HG02970 (cell line): ENCODE data around the gene ARHGAP45.

Experiments used
- ATAC-seq: cut with Tn5 transposase; IDR thresholded peaks from one replicate; pipeline ENCODE4 v1.9.1; 2021; ENCODE audit warnings: mild to moderate bottlenecking, moderate library complexity, moderate number of reproducible peaks; ENCODE audit not compliant: unreplicated experiment, low FRiP score

ARHGAP45 gene

DNA sequence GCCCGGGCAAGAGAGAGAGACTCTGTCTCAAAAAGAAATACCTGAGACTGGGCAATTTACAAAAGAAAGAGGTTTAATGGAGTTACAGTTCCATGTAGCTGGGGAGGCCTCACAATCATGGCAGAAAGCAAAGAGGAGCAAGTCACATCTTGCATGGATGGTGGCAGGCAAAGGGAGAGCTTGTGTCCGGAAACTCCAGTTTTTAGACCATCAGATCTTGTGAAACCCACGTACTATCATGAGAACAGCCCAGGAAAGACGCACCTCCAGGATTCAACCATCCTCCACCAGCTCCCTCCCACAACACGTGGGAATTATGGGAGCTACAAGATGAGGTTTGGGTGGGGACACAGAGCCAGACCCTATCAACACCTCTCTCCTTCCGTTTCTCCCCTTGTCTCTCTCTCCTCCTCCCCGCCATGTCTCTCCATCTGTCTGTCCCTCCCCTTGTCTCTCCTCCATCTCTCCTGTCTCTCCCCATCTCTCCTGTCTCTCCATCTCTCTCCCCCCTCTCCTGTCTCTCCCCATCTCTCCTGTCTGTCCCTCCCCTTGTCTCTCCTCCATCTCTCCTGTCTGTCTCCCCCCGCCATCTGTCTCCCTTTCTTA, 18.2 kb downstream of the ARHGAP45 start:
- ATAC-seq = no peak

DNA sequence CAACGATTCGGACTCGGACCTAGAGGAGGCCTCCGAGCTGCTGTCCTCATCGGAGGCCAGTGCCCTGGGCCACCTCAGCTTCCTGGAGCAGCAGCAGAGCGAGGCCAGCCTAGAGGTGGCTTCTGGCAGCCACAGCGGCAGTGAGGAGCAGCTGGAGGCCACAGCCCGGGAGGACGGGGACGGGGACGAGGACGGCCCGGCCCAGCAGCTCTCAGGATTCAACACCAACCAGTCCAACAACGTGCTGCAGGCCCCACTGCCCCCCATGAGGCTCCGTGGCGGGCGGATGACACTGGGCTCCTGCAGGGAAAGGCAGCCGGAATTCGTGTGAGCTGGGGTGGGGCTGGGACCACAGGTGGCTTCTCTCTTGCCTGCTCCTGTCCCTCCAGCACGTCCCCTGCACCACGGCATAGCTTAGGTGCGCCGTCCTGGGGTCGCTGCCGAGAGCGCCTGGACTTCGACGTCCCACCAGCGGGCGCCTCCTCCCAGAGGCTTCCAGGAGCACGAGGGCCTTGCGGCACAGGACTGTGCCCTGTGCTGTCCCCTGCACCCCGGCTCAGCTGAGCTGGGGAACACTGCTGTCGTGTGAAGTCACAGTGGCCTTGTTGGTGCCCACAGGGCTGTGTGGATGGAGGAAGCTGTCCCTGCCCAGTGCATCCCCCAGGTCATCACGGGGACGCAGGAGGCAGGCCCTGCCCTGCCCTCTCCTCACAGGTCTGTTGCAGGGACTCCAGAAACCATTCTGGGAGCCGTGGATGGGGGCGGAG, 18.9 kb downstream of the ARHGAP45 start:
- no peak for ATAC-seq

DNA sequence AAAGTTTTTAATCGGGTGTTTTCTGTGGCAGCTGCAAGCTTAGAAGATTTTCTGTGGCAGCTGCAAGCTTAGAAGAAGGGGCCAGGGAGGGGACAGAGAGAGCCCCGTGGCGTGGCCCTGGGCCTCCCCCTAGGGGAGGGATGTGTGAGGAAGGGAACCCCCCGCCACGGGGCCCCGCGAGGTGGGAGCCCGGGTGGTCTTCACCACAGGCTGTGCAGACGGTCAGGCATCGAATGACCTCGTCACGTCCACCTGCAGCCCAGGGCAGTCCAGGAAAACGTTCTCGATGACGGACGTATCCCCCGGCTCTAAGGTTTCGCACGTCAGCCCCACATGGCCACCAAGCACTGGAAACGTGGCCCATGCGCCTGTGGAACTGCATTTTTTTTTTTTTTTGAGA, 19.6 kb downstream of the ARHGAP45 start:
- ATAC-seq = no peak

DNA sequence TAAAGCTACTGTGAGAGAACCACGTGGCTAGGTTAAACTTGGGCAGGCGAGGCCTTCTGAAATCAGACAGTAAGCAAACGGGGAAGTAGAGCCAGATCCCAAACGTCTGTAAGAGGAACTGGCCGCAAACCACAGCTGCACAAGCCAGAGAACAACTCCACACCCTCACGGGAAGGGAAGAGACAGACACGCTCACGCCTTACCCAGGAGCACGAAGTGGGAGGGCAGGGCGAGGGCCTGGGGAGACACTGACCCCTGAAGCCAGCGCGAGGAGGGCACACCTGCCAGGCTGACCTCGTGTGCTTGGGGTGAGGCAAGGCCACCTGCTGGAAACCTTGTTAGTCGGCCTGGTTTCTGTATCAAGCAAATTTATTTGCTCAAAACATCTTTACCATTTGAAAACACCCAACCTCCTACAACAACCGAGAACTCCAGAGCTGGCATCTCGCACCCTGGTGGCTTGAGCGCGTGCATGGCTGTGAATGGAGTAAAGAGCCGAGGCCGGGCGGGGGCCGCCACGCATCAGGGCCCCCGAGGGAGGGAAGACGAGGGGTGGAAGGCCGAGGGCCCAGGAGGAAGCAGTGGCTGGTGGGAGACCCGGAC, 20.9 kb downstream of the ARHGAP45 start:
- no peak for ATAC-seq

DNA sequence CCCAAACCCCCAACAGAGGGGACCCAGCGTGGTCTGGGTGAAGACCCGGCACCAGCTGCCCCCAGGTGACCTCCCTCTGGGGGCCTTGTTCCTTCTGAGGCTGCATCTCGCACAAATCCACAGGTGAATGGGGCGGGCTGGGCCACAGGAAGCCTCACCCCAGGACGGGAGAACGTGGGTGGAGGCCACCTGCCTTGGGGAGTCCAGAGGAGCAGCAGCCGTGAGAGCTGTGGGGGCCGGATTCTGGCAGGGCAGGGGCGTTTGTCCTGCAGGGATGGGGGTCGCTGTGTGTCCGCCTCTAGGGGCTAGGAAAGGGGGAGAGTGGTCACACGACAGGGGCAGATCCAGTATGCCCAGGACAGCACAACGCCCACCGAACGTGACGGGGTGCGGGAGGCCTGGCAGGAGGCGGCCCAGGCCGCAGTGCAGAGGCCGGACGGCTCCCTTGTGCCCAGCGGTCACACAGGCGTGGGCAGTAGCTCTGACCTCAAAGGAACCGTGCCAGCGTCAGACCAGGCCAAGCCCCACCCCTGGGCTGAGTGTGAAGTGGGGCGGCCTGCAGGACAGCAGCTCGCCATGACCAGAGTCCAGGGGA, 21.5 kb downstream of the ARHGAP45 start:
- no peak for ATAC-seq

DNA sequence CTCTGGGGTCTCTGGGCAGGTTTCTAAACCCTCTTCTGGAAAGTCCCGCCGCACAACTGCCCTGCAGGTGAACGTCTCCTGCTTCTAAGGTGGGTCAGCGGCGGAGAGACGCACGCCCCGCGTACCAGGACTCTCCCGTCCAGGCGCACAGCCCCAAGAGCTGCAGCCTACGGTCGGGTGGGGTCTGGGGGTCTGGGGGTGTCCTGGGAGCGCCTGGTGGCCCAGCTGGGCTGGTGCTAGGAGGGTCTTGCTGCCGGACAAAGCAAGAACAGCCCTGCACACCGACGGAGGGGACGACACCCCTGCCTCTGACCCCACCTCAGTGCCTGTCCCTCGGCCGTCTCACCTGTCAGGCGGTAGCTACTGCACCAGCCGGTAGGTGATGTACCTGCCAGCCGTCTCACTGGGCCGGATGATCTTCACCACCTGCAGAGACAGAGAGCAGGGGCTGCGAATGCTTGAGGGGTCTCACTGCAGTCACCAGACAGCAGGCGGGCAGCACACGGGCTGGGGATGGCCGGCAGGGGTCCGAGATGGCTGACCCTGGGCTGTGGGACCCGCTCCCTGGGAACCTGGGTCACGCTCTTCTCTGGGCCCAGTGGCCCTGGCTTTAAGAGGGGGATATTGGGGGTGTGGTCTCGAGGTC, 22.3 kb downstream of the ARHGAP45 start:
- no peak for ATAC-seq

DNA sequence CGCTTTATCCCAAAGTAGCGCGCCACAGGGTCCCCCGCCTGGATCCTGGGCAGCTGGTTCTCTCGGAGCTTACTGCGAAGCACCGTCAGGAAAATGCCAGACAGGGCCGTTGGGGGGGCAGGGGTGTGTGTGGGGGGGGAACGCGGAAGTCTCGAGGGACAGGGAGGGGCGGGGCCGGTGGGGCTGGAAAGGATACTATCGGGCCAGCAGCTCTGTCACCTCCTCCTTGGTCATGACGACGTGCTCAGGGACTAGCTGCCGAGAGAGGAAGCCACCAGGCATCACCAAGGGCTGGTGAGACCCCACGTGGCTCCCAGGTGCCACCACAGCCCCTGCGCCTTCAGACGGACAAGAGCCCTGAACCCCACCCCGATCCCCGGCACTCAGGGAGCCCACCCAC, 22.9 kb downstream of the ARHGAP45 start:
- ATAC-seq = no peak

DNA sequence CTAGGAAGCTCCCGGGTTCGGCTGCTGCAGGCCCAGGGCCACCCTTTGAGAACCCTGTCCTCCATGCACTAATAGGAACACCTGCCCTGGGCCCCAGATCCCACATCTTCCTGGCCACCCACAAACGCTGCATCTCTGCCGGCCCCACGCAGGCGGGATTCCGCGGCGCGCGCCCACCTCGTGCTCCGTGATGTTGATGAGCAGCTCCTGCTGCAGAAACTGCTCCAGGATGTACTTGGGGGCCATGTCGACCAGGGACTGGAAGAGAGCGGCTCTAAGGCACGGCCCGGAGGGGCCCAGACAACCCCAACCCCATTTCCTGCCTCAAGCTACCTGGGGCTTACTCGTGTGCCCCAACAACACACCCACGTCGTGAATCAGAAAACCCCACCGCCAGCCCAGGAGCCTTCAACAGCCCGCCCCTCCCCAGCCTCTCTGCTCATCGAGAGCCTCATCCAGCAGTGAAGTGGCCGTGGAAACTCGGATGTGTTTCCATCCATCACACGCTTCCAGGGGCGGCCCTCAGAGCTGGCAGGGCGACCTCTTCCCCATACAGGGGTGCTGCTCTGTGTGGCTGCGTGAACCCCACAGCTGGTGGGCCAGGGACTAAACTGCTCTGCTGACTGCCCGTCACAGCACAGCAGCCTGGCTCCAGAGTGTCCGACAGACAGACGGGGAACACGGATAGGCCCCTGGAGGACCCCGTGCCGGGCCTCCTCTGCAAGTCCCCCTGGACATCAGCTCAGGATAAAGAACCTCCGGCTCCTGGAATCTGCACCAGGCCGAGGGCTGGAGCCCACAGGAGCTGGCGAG, 24.0 kb downstream of the ARHGAP45 start:
- ATAC-seq = no peak

DNA sequence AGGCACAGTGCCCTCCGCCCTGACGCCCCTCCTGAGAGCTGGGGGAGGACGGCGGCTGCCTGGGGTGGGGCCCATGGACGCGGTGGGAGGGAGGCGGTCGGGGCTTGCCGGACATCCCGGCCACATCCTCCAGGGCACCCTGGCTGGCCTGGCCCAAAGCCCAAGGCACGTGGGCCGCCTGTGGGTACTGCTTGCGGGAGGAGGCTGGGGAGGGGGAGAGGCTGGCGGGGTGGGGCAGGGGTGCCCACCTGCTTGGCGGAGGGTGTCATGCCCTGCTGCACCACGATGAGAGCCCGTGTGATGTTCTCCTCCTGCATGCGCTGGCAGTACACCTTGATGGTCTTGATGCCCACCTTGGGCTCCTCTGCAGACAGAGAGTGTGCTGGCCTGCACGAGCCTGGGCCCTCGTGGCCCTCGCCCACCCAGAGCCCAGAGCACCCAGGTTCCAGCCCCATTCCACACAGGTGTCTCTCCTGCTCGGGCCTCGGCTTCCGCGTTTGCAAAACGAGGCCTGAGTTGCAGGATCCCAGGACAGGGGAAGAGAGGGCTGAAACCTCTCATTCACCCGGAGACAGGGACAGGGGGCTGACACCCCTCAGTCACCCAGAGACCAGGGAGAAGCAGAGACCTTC, 24.7 kb downstream of the ARHGAP45 start:
- no peak for ATAC-seq

DNA sequence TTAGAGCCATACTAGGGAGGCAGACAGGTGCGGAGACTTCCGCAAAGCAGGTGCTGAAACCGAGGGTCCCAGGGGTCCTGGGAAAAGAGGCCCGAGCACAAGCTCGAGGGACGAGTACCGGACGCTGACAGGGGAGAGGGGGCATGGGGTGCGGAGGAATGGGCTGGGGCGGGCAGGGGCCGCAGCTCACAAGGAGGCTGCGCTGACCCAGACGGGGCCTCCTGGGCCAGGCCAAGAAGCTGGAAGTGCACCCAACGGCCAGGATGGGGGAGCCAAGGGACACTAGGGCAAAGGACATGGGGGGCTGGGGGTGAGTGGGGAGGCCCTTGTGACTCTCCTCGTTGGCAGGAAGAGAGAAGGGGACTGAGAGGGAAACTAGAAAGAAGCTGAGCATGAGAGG, 26.4 kb downstream of the ARHGAP45 start:
- no peak for ATAC-seq

DNA sequence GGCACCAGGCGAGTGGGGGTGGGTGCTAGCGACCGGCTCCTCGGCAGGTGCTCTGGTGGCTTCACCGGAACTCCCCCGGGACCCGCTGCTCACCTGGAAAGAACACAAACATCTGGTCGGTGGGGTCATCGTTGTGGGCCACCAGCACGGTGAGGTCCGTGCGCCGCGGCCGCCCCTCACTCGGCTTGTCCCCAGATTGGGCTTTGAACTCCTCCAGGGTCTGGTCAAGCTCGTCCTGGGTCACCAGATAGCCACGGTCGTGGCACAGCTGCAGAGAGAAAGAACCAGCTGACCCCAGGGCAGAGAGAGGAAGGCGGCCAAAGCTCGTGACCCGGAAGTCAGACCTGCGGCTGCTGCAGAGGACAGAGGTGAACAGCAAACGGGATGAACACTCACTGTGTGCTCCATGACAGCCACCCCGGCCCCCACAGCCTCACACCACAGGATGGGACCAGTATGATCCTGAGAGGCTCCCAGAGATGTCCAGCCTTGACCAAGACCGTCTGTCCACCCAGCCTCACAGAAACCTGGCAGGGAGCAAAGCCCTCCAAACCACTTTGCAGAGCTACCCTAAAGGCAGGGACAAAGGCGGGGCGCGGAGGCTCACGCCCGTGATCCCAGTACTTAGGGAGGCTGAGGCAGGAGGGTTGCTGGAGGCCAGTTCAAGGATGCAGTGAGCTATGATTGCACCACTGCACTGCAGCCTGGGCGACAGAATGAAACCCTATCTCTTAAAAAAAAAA, 27.0 kb downstream of the ARHGAP45 start:
- no peak for ATAC-seq

DNA sequence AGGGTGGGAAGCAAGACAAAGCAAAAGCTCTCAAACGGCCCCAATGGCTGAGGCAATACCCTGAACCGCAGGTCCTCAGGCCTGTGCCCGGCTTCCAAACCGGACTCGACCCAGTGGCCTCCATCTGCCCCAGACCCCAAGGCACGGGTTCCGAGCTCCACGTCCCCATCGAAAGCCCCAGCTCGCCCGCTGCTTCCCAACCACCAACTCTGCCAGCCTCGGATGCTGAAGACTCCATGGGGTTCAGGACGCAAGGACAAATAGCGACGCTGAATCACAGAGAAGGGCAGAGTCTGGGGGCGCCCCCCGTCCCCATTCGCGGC, 27.6 kb downstream of the ARHGAP45 start:
- no peak for ATAC-seq

DNA sequence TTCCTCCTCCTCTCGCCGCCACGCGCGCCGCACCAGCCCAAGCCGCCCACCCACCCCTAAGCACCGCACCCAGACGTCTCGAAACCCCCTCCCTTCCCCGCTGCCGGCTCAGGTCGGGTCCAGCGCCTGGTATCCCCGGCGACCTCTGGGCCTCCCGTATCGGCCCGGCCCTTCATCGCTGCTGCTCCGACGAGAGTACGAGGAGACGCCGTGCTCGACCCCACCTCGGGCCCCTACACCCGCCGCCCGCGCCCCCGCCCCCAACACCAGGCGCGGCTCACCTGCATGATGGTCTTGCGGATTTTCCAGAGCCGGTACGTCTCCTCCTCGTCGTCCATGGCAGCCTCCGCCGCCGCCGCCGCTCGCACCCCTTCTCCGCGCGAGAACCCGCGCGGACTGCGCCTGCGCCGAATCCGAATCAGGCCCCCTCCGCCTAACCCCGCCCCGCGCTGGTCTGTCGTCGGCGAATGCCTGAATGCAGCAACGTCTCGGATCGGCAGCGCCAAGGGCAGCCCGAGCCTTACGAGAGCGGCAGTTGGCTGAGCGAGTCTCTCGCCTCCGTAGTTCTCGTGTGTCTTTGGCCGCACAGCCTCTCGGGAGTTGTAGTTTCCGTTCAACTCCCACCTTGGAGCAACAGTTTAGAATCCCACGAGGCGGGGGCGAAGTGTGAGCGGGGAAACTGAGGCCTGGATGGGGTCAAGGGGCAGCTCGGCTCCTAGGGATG, 28.2 kb downstream of the ARHGAP45 start, which contains the start of gene POLR2E:
Gene POLR2E, minus strand, starts transcription at position 398 of the 724 bp plus-strand sequence. Its CDS starts 60 bp downstream, at position 338.
- ATAC-seq = peak; percentile 88

DNA sequence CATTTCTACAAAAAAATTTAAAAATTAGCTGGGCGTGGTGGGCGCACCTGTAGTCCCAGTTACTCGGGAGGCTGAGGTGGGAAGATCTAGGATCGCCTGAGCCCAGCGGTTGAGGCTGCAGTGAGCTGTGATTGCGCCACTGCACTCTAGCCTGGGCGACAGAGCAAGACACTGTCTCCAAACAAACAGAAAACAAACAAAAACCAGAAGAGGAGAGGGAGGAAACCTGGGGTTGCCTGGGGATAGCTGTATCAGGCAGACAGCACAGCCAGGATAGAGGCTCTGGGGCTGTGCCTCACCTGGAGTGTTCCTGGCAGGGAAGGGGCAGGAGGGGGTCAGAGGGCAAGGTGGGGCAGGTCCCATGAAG, 30.8 kb downstream of the ARHGAP45 start:
- no peak for ATAC-seq

DNA sequence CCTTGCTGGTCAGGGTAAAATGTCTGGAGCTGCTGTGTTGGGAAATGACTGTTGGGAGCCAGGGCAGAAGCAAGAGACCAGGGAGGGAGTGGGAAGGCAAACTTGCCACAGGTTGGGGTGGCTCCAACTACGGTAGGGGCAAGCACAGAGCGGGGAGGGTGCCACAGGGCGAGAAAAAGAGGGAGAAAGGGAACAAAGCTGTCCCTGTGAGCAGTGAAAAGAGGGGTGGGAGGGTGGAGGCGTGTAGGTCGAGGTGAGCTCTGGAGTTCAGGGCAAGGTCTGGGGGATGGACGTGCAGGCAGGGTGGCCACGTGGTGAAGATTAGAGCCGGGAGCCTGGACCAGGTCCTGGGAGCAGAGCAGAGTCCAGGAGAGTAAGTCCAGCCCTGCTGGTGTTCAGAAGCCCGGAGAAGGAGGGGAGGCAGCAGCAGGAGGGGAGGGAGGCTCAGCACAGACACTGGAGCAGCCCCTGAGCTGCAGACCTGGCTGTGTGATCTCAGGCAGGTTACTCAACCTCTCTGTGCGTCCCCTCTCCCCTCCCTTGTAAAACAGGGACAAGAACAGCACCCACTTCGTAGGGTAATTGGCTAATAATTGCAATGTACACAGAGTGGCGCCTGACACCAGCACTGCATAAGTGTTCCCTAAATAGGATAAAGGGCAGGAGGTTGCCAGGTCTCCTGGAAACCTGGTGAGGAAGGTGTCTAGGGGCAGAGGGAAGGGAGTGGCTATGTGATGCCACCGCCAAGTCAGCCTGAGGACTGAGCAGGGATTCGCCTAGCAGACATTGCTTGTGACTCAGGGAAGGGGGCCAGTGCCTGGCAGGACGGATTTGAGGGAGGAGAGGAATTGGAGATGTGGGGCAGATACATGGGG, 31.4 kb downstream of the ARHGAP45 start:
- ATAC-seq = no peak

DNA sequence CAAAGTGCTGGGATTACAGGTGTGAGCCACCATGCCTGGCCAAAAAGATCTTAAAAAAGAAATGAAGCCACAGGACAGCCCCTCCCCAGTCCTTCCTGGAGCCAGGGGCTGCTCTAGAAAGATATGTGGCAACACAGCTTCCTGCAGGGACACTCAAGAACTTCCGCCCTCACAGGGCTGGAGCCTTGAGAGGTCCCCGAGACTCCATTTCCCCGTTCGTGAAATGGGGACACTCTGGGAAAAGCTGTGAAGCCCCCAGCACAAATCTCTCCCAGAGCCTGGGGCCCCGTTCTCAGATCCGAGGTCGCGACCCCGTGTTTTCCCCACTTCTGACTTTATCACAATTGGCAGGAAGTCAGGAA, 34.4 kb downstream of the ARHGAP45 start:
- no peak for ATAC-seq

DNA sequence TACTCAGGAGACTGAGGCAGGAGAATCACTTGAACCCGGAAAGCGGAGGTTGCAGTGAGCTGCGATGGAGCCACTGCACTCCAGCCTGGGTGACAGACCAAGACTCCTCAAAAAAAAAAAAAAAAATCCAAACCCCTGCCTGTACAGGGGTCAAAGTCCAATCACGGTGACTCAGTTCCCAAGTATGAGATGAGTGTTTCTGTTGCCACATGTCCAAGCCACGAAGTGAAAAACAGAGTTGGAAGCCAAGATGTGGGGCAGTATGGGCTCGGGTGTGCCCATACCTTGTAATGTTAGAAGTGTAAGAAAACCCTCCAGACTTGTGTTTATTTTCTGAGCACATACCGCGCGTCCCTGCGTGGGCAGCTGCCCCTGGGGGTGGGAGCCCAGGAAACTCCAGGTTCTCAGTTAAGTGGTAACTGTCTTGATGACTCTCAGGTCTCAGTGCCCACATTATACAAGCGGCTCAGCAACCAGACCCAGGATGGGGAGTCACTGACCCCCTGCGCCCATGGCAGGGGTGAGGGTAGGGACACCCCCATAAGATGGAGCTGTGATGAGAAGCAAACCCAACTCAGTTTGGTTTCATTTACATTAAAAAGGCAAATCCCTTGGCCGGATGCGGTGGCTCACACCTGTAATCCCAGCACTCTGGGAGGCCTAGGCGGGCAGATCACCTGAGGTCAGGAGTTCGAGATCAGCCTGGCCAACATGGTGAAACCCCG, 35.6 kb downstream of the ARHGAP45 start:
- ATAC-seq = no peak
